HL-60 (cell line): ENCODE measurements around the gene PHIP.
"Not testable (repeated sequence)": the region's sequence is repeated elsewhere in the genome, so short reads cannot be mapped to it uniquely, and the experiment has no call there.

Source experiments
- POLR2AphosphoS5 ChIP-seq: IDR thresholded peaks from 2 replicates; pipeline ENCODE4 v1.6.1; 2012; ENCODE audit warnings: low read depth
- SPI1 ChIP-seq: IDR thresholded peaks from 2 replicates; pipeline ENCODE4 v1.6.1; 2012; ENCODE audit warnings: low read depth, mild to moderate bottlenecking, borderline replicate concordance
- TF ChIP-seq, protein P1 (sequence below): IDR thresholded peaks from one replicate; pipeline ENCODE4 v1.5.1; 2011; ENCODE audit warnings: low read length, control low read depth, inconsistent platforms; ENCODE audit not compliant: insufficient read depth
- TF ChIP-seq, protein P2 (sequence below): IDR thresholded peaks from 2 replicates; pipeline ENCODE4 v1.6.1; 2012; ENCODE audit warnings: low read depth; ENCODE audit not compliant: insufficient replicate concordance

DNA sequence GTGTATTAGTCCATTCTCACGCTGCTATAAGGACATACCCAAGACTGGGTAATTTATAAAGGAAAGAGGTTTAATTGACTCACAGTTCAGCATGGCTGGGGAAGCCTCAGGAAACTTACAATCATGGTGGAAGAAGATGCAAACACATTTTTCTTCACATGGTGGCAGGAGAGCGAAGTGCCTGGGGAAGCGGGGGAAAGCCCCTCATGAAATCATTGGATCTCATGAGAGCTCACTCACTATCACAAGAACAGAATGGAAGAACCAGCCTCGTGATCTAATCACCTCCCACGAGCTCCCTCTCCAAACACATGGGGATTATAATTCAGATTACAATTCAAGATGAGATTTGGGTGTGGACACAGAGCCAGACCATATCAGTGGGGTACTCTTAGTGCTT is 13.7 kb upstream of the PHIP start:
- TF ChIP-seq, protein P1, sequence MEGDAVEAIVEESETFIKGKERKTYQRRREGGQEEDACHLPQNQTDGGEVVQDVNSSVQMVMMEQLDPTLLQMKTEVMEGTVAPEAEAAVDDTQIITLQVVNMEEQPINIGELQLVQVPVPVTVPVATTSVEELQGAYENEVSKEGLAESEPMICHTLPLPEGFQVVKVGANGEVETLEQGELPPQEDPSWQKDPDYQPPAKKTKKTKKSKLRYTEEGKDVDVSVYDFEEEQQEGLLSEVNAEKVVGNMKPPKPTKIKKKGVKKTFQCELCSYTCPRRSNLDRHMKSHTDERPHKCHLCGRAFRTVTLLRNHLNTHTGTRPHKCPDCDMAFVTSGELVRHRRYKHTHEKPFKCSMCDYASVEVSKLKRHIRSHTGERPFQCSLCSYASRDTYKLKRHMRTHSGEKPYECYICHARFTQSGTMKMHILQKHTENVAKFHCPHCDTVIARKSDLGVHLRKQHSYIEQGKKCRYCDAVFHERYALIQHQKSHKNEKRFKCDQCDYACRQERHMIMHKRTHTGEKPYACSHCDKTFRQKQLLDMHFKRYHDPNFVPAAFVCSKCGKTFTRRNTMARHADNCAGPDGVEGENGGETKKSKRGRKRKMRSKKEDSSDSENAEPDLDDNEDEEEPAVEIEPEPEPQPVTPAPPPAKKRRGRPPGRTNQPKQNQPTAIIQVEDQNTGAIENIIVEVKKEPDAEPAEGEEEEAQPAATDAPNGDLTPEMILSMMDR, result not testable (repeated sequence)
- TF ChIP-seq POLR2AphosphoS5, SPI1: not testable (repeated sequence)
- TF ChIP-seq, protein P2, sequence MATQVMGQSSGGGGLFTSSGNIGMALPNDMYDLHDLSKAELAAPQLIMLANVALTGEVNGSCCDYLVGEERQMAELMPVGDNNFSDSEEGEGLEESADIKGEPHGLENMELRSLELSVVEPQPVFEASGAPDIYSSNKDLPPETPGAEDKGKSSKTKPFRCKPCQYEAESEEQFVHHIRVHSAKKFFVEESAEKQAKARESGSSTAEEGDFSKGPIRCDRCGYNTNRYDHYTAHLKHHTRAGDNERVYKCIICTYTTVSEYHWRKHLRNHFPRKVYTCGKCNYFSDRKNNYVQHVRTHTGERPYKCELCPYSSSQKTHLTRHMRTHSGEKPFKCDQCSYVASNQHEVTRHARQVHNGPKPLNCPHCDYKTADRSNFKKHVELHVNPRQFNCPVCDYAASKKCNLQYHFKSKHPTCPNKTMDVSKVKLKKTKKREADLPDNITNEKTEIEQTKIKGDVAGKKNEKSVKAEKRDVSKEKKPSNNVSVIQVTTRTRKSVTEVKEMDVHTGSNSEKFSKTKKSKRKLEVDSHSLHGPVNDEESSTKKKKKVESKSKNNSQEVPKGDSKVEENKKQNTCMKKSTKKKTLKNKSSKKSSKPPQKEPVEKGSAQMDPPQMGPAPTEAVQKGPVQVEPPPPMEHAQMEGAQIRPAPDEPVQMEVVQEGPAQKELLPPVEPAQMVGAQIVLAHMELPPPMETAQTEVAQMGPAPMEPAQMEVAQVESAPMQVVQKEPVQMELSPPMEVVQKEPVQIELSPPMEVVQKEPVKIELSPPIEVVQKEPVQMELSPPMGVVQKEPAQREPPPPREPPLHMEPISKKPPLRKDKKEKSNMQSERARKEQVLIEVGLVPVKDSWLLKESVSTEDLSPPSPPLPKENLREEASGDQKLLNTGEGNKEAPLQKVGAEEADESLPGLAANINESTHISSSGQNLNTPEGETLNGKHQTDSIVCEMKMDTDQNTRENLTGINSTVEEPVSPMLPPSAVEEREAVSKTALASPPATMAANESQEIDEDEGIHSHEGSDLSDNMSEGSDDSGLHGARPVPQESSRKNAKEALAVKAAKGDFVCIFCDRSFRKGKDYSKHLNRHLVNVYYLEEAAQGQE, result not testable (repeated sequence)
